Muscle of leg (tissue), 11 donors: ENCODE data around the gene STK24. TPM values are rescaled to one million over a fixed set of nuclear protein-coding genes. Genes with fewer than 3 reads are reported as not detected.
A peak's percentile ranks its signal among the peaks of the same experiment; 100 is the strongest.

Source experiments
- DNase-seq: peaks from one replicate; pipeline ENCODE4 v3.0.0; 2013
- H3K27ac ChIP-seq: one replicate; pipeline ENCODE4 v1.5.1; 2013; ENCODE audit warnings: mild to moderate bottlenecking, low read length, control low read depth
- H3K27me3 ChIP-seq: one replicate; pipeline ENCODE4 v1.6.1; 2013; ENCODE audit warnings: low read length; ENCODE audit not compliant: control insufficient read depth, insufficient read depth
- H3K36me3 ChIP-seq: one replicate; pipeline ENCODE4 v1.6.1; 2013; ENCODE audit warnings: low read length; ENCODE audit not compliant: control insufficient read depth, insufficient read depth
- H3K4me1 ChIP-seq: one replicate; pipeline ENCODE4 v1.6.1; 2013; ENCODE audit warnings: low read length; ENCODE audit not compliant: control insufficient read depth, insufficient read depth
- H3K4me3 ChIP-seq: one replicate; pipeline ENCODE4 v1.5.1; 2013; ENCODE audit warnings: low read length, control low read depth
- H3K9me3 ChIP-seq: replicated peaks from 2 replicates; pipeline ENCODE4 v1.6.1; 2013; ENCODE audit warnings: low read depth, low read length; ENCODE audit not compliant: control insufficient read depth
- WGBS: methylation state at CpG from one replicate; pipeline ENCODE4 v1.1.5; 2013; ENCODE audit warnings: missing lambda C conversion rate; ENCODE audit not compliant: insufficient coverage; 5-methylcytosine and 5-hydroxymethylcytosine counted together
- polyA plus RNA-seq, 8 donors: library from polyadenylated mRNA; unstranded; fragments of 120-200 nt; gene quantifications; one replicate each; pipeline versions ENCODE4 v1.2.1 to v1.2.3, GENCODE V29; 2013; ENCODE audit warnings: inconsistent platforms in 1 of 8, low replicate concordance in 1 of 8; ENCODE audit not compliant: insufficient read length in 8 of 8, insufficient read depth in 1 of 8
- total RNA-seq: library from RNA; stranded (reverse); fragments of 120-200 nt; gene quantifications from one replicate; pipeline ENCODE4 v1.2.4, GENCODE V29; 2013

STK24 gene
- total and polyA plus RNA-seq, 9 donors = 36.2 to 61.8 (median 44.1) TPM

DNA sequence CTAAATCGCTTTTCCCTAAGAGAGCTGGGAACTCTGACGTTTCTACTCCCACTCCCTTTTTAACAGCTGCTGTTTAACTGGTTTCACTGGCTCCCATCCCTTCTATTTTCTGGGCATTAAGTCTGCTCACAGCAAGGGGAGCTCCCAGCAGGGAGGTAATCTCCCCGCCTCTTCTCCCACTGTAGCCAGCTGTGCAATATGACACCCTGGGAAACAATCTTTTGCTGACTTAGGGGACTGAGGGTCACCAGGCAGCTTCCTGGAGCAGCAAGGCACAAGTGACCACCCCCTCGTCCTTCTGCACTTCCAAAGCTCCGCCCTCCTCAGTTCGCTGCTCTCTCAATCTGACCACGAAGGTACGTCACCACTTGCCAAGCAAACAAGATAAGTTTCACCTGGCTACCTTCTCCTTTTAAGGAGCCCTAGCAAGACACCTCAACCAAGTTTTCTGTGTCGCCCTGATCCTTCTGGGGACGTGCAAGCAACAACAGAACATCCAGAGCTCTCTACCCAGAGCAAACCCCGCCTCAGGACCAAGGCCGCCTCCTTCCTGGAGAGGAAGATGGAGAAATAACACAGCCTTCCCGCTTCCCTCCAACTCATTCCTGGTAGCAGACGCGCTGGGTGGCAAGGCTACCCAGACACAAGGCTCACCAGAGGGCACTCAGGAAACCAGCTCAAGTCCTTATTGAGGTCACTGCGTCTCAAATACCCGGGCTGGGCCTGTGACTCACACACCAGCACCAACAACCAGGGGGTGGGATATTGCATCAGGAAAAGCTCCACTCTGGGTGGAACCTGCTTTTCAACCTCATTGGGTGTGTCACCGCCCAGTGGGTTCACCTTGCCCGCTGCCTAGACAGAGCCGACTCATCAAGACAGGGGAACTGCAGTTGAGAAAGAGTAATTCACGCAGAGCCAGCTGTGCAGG, 92.4 kb downstream of the STK24 start:
- no peaks in the 10 kb centered on the region for H3K27me3 ChIP-seq
- WGBS = 19% methylated on average over 17 of the region's 21 CpGs
- no peak overlapping the region for H3K4me3 ChIP-seq
- peaks cover 2% of the 10 kb centered on the region for H3K36me3 ChIP-seq
- H3K4me1 ChIP-seq = peaks cover 80% of the 10 kb centered on the region
- DNase-seq = peak; percentile 97
- peak overlapping the region; percentile 97 for H3K27ac ChIP-seq
- no peaks in the 10 kb centered on the region for H3K9me3 ChIP-seq

DNA sequence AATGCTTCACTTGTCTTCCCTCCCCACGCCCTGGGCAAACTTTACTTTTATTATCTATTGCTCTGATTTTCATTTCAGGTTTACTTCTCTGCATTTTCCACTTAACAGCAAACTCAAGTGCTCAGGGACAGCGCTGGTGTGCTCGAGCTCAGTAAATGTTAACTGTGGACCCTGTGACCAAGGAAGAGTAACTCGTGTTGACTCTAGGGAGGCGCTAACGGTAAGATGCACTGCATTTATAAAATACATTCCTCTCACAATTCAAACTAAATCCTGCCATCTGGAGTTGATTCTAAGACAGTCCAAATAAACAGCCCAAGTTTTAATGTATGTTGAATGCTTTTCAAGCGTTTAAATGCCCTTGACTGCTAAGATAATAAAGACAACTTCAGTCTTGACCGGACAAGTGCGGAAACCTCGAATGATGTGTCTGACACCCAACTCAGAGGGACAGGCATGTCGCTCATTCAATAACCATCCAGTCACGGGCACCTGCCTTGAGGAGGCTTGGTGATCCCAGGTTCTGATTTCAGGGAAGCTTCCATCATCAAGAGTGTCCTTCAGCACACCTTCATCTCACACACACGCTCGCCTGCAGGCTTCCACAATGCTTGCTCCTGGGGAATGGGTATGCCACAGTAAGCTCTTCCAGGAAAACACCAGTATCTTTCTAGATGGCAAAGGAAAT, 93.2 kb downstream of the STK24 start:
- Histone ChIP-seq H3K4me1 (peaks cover 78% of the 10 kb centered on the region), H3K9me3 (no peaks in the 10 kb centered on the region), H3K27me3 (no peaks in the 10 kb centered on the region), H3K4me3 (peak overlapping the region; percentile 4), H3K36me3 (no peaks in the 10 kb centered on the region), H3K27ac (peak overlapping the region; percentile 97)
- peak; percentile 76 for DNase-seq
- WGBS = 37% methylated on average over 5 of the region's 14 CpGs

DNA sequence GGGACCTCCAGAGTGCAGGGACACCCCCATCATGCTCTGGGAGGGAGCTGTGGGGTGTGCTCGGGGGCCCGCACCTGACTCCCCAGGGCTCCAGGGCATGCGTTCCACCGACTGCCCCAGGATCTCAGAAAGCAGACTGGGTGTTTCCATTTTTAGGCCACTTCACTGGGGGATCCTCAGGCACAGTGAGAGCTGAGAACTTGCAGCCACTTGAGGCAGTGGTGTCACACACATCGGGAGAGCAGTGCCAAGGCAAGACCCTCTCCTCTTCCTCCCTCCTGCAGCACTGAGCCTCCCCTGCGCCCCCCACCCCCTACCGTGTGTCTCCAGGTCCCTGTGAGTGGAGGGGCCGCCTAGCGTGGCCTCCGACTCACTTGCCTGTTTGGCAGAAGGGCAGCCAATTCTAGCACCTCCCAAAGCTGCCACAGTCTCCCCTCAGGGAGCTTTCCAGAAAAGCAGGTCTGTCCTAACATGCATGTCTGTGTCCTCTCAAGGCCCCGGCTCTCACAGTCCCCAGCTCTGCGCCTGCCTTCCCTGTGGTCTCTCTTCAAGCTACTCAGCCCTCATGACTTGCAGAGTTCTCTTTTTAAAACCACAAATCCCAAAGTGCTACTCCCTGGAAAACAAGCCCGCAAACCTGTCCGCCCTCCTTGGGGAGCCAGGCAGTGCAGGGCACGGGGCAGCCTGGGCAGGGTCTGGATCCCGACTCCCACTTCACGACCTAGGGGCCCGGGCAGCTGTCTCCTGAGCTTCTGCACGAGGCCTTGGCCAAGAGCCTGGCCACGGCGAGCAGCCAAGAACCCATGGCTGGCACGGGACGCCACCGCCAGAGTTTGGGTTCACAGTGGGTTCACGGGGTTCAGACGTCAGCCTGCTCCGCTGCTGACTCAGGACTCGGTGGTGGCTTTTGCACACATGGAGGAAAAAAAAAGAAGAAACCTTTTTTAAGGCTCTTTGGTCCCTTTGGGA, 94.1 kb downstream of the STK24 start:
- H3K27me3 ChIP-seq = no peaks in the 10 kb centered on the region
- peaks cover 81% of the 10 kb centered on the region for H3K4me1 ChIP-seq
- no peaks in the 10 kb centered on the region for H3K36me3 ChIP-seq
- H3K27ac ChIP-seq = peak overlapping the region; percentile 97
- DNase-seq = peak; percentile 72
- no peak overlapping the region for H3K4me3 ChIP-seq
- 49% methylated on average over 24 of the region's 28 CpGs for WGBS
- H3K9me3 ChIP-seq = no peaks in the 10 kb centered on the region

DNA sequence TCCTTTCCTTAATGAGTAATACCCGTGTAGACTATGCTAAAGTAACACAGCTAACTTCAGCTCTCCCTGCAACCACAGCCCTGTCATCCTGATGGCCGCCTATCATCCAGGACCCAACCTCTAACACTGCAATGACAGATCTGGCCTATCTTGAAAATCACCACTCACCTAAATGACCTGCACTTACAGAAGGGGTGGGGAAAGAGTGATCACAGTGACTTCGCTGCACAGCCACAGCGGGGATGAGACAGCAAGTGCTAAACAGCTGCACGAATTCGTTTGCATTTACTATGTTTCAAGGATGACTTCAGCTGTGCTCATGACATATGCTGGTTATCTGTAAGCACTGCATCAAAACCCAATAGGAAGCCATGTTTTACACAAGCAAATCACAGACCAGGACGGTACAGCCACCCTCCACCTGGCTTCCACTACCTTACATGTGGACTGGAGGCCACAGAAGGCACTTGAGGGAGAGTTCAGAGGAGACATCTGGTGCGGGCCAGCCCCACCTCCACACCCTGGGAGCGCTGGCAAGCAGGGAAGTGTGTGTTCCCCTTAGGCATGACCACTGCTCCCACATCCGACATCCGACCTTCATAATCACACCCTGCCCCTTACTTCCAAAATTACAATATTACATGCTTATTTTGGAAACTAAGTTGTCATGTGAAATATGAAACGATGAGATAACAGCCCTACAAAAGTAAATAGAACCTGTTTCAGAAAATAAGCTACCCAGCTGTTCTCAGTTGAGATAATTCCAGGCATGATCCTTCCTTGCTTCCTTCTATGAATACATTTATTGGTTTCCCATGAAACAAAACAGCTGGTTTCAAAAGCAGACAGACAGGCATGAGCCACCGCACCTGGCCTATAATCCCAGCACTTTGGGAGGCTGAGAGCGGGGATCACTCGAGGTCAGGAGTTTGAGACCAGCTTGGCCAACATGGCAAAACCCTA, 95.7 kb downstream of the STK24 start:
- Histone ChIP-seq H3K27ac (peak overlapping the region; percentile 86), H3K4me3 (no peak overlapping the region), H3K27me3 (no peaks in the 10 kb centered on the region), H3K36me3 (no peaks in the 10 kb centered on the region), H3K4me1 (peaks cover 81% of the 10 kb centered on the region), H3K9me3 (no peaks in the 10 kb centered on the region)
- peak; percentile 78 for DNase-seq
- WGBS = 47% methylated on average over 5 of the region's 15 CpGs

DNA sequence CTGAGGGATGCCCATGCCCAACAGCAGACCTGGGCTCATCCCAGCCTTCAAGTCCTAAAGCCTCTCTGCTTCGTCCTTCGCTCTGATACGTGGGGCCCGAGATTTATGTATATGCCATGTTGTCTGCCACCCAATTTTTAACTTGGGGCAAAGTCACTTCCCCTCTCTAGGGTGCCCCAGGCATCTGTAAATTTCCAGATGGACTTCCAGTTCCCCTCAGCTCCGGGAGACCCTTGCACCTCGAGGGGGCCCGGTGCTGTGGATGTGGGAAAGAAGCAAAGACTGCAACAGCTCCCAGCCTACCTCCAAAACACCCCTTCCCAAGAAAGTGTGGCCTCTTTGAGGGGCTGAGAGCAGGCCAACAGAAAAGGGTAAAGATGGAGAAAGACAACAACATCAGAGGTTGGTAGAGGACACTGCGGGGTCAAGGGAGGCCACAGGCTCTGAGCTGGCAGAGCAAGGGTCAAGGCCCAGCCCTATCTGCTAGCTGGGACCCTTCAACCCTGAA, 97.4 kb downstream of the STK24 start:
- 87% methylated on average over 3 of the region's 8 CpGs for WGBS
- H3K27me3 ChIP-seq = no peaks in the 10 kb centered on the region
- H3K27ac ChIP-seq = no peak overlapping the region
- H3K4me3 ChIP-seq = no peak overlapping the region
- no peaks in the 10 kb centered on the region for H3K9me3 ChIP-seq
- H3K4me1 ChIP-seq = peaks cover 71% of the 10 kb centered on the region
- H3K36me3 ChIP-seq = peaks cover 4% of the 10 kb centered on the region
- no peak for DNase-seq

DNA sequence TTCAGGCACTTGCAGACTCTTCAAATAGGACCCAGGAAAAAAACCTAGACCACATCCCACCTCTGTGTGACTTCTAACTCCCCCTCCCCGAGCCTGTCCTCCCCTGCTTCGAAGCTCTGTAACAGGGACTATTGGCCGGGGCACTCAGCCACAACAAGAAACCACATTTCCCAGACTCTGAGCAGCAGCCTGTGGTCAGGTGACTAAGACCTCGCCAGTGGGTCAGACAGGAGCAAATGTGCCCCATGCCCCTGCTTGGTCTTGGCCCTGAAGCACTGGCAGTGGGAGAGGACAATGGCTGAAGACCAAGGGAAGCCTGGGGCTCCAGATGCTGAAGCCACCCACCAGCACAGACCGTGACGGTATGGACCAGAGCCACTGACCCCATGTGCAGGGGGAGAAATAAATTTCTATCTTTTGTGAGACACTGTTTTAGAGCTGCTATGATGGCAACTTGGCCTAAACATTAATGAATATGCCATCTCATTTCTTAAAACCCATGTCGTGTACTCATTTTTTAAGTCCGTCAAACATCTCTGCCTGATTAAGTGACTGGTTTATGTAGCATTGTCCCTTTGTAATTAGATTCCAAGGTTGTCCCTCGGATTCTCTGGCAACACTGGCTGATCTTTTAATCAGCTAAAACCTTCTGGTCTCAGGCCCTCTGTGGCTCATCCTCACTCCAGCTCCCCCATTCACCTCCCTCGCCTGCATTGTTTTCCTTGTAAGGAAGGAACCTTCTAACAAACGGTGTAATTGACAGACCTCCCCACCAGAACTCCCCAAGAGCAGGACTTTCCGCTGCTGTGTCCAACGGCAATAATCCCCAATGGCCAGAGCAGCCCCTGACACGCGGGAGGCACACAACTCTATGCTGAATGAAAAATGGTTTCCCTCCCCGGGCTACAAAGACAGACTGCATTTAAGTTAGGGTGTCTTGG, 98.4 kb downstream of the STK24 start:
- DNase-seq = peak; percentile 51

DNA sequence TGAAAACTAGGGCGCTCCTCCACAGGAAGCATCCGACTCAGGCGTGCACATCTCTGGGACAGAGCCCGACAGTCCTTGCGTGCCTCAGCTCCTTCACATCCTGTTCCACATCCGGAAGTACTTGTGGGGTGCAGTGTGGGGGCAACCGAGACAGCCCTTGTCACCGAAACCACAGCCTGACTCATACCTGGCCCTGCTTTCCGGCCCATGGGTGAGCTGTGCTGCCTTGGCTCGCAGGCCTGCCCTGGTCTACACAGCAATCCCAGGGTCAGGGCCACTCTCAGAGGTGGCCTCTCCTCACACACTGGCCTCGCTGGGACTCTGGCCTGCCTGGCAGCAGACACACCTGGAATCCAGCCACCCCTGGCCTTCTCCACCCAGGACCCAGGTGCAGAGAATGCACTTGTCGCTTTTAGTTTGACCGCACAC, 100.4 kb downstream of the STK24 start:
- no peaks in the 10 kb centered on the region for H3K27me3 ChIP-seq
- DNase-seq = peak; percentile 50
- H3K9me3 ChIP-seq = no peaks in the 10 kb centered on the region
- H3K36me3 ChIP-seq = peaks cover 25% of the 10 kb centered on the region
- H3K27ac ChIP-seq = no peak overlapping the region
- peaks cover 44% of the 10 kb centered on the region for H3K4me1 ChIP-seq
- no peak overlapping the region for H3K4me3 ChIP-seq
- WGBS = 46% methylated on average over 9 of the region's 13 CpGs

More for the DNA sequence above, 98.4 kb downstream of the STK24 start:
- peaks cover 15% of the 10 kb centered on the region for H3K36me3 ChIP-seq
- no peaks in the 10 kb centered on the region for H3K9me3 ChIP-seq
- peaks cover 60% of the 10 kb centered on the region for H3K4me1 ChIP-seq
- no peak overlapping the region for H3K4me3 ChIP-seq
- H3K27ac ChIP-seq = peak overlapping the region; percentile 15
- 61% methylated on average over 4 of the region's 16 CpGs for WGBS
- H3K27me3 ChIP-seq = no peaks in the 10 kb centered on the region

DNA sequence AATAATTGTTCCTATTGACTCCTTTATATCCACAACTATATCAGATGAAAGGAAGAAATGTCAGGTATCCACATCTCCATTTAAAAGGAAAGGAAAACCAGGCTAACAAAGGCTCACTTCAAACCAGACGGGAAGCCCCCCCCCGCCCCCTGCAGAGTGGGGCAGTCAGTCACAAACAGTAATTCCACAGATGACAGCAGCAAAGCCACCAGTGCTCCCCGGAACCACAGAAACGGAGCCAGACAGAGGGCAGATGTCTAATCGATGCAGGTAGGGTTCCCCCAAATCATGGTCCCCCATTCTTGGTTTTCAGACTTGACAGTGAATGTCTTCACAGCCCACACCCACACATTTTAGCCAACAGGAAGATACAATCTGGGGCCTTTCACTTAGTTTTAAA, 100.8 kb downstream of the STK24 start:
- WGBS = no CpG with 5 or more reads among the region's 5 CpGs
- Histone ChIP-seq H3K27ac (no peak overlapping the region), H3K4me1 (peaks cover 39% of the 10 kb centered on the region), H3K36me3 (peaks cover 30% of the 10 kb centered on the region), H3K4me3 (no peak overlapping the region), H3K9me3 (no peaks in the 10 kb centered on the region), H3K27me3 (no peaks in the 10 kb centered on the region)
- DNase-seq = no peak
